ENCODE measurements around the gene METTL9.
"Not testable (repeated sequence)": the region's sequence is repeated elsewhere in the genome, so short reads cannot be mapped to it uniquely, and the experiment has no call there.

METTL9 gene

GRCh38 chr16:21599122-21600030, at the start of gene METTL9:
Gene METTL9, plus strand, starts transcription at chr16:21599577. Its CDS starts 157 bp downstream, at chr16:21599734.
- peak; percentile 96 for DNase-seq (ENCODE audit: low read depth)

DNA sequence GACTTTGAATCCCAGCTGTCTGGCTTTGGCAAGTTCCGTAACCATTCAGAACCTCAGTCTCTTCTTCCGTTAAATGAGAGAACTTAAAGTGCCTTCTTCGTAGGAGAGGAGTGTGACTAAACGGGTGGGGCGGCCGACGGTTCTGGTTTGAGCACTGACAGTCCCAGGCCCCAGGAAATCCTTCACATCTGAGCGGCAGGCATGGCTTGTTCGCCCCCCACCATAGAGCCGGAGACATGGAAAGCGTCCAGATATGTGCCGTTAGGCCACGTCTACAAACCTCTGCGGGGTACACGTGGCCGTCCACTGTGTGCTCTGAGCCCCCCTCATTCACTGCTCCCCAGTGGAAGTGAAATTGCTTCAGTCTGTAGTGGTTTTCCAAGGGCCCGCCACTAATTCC, 49.4 kb upstream of the METTL9 start:
- DNase-seq (ENCODE audit: low read depth): not testable (repeated sequence)

DNA sequence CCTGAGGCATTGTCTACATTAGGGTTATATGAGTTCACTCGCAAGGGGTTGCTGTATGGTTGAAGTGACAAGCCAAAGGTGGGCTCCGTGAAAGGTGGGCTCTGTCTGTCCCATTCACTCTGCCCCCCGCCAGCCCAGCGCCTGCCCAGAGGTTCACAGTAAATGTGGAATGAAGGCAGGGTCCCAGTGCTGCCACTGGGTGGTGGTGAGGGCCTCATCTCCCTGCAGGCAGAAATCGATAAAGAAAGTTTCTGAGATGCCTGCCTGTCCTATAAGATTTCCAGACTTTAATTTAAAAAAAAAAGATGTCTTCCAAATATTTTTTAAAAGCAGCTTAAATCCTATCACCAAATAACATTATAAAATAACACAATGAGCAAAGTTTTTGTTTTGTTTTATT, 48.9 kb upstream of the METTL9 start:
- not testable (repeated sequence) for DNase-seq (ENCODE audit: low read depth)

- DNase-seq (ENCODE audit: low read depth): not testable (repeated sequence)
These were observed 48.3 kb upstream of the METTL9 start for GRCh38 chr16:21551076-21551475.

- not testable (repeated sequence) for DNase-seq (ENCODE audit: low read depth)
These were observed 47.8 kb upstream of the METTL9 start for GRCh38 chr16:21551600-21551999.

- DNase-seq (ENCODE audit: low read depth): not testable (repeated sequence)
These were observed 45.7 kb upstream of the METTL9 start for GRCh38 chr16:21553481-21554296.

- DNase-seq (ENCODE audit: low read depth): peak; percentile 72
These were observed 44.4 kb upstream of the METTL9 start for GRCh38 chr16:21554795-21555585.

- DNase-seq (ENCODE audit: low read depth): not testable (repeated sequence)
These were observed 43.8 kb upstream of the METTL9 start for GRCh38 chr16:21555621-21556020.

GRCh38 chr16:21556026-21556595, 43.3 kb upstream of the METTL9 start:
- not testable (repeated sequence) for DNase-seq (ENCODE audit: low read depth)

DNA sequence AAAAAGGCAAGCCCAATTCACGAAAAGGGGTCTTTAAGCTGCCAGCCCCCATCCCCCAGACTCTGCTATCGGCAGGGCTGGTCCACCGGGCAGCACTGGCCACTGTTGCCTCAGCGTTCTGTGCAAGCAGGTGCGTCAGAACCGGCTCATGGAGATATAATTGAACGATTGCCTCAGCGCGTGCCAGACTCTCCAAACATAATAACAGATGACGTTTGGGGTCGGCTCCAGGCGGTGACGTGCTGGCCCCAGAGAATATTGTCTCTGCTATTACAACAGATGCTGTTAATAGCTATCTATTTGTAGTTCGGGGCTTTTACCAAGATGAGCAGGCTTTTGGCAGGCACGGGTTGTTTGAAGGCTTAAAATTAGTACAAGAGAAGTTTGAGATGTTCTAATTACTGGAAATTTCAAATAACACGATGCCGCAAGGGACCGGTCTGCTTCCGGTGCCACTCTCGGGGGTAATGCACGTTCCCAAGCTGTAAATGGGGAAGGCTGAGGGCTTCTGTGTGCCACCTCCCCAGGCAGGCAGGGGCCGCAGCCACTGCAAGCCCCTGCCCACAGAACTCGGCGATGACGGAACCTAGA, 42.6 kb upstream of the METTL9 start:
- DNase-seq (ENCODE audit: low read depth): peak; percentile 93

- no peak for DNase-seq (ENCODE audit: low read depth)
These were observed 38.9 kb upstream of the METTL9 start for GRCh38 chr16:21560462-21560861.

GRCh38 chr16:21563676-21564075, 35.7 kb upstream of the METTL9 start:
- DNase-seq (ENCODE audit: low read depth): no peak

GRCh38 chr16:21564367-21564766, 35.0 kb upstream of the METTL9 start:
- not testable (repeated sequence) for DNase-seq (ENCODE audit: low read depth)

DNA sequence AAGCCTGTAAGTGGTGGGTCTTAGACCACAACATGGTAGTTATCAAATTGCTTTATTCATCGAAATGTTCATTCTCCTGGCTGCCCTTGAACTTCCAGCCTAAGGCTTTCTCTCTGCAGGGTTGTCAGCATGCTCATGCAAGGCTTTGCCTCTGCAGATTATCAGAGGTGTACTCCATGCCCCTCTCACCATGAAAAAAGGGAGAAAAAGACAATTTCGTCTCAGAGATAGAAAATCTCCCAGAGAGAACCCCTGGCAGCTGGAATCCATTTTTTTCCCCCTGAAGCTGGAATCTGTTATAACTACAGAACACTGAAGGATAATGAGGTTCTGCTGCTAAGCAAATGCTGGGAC, 33.9 kb upstream of the METTL9 start:
- DNase-seq (ENCODE audit: low read depth): no peak

GRCh38 chr16:21565861-21566669, 33.3 kb upstream of the METTL9 start:
- no peak for DNase-seq (ENCODE audit: low read depth)

- DNase-seq (ENCODE audit: low read depth): no peak
These were observed 32.4 kb upstream of the METTL9 start for GRCh38 chr16:21566891-21567414.

DNA sequence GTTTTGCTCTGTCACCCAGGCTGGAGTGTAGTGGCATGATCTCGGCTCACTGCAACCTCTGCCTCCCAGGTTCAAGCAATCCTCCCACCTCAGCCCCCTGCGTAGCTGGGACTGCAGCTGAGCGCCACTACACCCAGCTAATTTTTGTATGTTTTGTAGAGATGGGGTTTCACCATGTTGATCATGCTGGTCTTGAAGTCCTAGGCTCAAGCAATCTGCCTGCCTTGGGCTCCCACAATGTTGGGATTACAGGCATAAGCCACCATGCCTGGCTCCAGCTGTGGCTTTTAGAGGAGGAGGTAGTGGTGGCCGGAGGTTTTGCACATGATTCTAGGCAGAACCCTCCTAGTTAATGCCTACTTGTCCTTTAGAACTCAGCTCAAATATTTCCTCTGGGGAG, 31.9 kb upstream of the METTL9 start:
- DNase-seq (ENCODE audit: low read depth): not testable (repeated sequence)

DNA sequence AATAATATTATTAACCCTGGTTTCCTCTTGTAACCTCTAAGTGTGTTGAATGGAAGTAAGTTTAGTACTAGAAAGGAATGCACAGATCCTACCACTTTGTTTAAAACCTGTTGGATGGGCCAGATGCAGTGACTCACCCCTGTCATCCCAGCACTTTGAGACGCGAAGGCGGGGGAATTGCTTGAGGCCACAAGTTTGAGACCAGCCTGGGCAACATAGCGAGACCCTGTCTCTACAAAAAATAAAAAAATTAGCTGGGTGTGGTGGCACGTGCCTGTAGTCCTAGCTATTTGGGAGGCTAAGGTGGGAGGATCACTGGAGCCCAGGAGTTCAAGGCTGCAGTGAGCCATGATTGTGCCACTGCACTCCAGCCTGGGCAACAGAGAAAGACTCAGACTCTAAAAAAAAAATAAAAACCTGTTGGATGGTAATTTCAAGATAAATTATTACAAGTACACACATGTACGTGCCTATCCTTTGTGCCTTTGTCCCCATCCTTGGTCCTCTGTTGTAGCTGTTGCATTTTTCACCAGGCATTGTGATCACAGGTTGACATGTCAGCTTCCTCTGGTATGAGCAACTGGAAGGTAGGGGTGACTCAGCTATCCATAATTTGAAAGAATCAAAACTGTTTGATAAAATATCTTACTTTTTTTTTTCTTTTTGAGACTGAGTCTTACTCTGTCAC, 30.7 kb upstream of the METTL9 start:
- DNase-seq (ENCODE audit: low read depth): no peak

DNA sequence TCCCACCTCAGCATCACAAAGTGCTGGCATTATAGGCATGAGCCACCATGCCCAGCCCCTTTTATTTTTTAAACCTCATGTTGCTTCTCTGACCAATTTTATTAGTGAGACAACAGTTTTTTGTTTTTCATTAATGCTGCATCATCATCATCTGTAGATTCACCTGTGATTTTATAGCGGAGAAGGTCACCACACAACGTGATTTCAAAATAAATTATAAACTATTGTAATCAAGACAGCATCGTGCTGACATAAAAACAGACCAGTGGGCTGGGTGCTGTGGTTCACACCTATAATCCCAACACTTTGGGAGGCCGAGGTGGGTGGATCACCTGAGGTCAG, 28.7 kb upstream of the METTL9 start:
- no peak for DNase-seq (ENCODE audit: low read depth)

- not testable (repeated sequence) for DNase-seq (ENCODE audit: low read depth)
These were observed 25.9 kb upstream of the METTL9 start for GRCh38 chr16:21573506-21573905.
